Amygdala (tissue), 56 donors: ENCODE data around the gene INSYN2B.
"Not testable (repeated sequence)": the region's sequence is repeated elsewhere in the genome, so short reads cannot be mapped to it uniquely, and the experiment has no call there.

Experiments
- DNase-seq, 56 donors: peaks; one replicate each; lab custom pipeline; 2025; lab: John Stamatoyannopoulos, UW

INSYN2B gene

DNA sequence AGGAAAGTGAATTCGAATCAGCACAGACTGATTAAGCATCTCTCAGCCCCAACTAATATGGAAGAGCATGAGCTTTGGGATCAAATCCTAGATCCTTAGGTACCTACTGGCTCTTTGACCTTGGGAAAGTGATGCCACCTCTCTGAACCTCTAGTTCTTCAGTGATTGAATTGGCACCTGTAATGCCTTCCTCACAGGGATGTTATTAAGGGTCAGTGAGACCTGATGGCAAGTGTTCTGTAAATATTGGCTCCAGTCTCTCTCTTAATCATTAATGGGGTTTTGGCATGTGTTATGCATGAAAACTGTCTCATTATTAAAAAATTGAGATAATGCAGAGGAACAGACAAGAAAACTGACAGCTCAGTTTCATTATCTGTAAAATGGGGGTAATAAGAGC, 115.8 kb downstream of the INSYN2B start:
- no peak for DNase-seq

DNA sequence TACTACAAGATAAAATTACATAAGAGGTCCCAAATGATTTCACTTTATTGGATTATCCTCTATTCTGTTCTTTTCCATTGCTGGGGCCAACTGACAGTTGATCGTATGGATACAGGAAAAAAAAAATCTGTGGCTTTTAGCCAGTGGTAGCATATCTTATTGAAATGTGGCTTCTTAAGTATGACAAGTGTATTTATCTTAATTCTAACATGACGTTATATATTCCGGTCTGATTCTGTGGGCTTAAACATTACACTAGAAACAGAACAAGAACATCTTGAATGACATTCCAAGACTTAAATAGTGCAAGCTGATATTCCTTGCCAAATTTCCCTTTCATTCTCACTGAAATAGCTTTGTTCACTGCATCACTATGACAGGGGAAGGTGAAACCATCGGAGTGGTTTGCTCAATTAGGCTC, 117.9 kb downstream of the INSYN2B start:
- DNase-seq, result no peak

- no peak for DNase-seq
Observed at GRCh38 chr5:169861934-169862333, 118.4 kb downstream of the INSYN2B start.

DNA sequence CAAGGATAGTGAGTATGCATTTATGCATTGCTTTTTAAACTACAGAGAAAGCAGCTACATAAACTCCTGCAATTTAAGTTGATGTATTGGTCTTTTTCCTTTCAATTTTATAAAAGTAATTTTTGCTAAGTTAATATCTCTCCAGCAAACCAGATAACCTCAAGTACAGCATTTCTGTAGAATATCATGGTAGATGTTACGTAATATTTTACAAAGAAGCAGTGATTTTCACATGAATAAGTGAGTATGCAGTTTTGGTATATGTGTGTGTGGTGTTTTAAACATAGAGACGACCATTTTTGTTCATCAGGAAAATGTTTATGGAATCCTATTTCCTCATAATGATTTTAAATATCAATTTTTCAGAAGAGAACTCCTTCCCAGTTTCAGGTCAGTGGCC, 118.9 kb downstream of the INSYN2B start:
- DNase-seq, result no peak

GRCh38 chr5:169860585-169860984, 119.7 kb downstream of the INSYN2B start:
- no peak for DNase-seq

DNA sequence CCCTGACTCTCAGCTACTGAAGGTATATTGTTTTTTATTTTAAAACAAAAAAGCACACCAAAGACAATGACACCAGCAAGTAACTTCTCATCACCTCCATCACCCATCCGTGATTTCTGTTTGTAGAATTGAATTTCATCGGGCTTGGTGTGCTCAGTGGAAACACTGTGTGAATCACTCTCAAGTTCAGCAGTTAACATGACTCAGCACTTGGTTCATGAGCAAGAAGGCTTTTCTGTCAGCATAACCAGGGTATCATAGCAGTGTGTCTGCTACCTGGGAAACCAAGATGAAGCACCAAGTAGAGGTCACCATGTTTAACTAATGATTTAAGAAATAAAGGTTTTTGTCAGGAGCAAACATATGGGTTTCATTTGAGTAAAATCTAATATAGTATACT, 123.7 kb downstream of the INSYN2B start:
- no peak for DNase-seq

- DNase-seq, result no peak
Observed at GRCh38 chr5:169851321-169851850, 128.9 kb downstream of the INSYN2B start.

GRCh38 chr5:169850409-169850808, 129.9 kb downstream of the INSYN2B start:
- DNase-seq, result no peak

- DNase-seq, result no peak
Observed at GRCh38 chr5:169848792-169849191, 131.5 kb downstream of the INSYN2B start.

GRCh38 chr5:169848271-169848670, 132.0 kb downstream of the INSYN2B start:
- DNase-seq, result no peak

DNA sequence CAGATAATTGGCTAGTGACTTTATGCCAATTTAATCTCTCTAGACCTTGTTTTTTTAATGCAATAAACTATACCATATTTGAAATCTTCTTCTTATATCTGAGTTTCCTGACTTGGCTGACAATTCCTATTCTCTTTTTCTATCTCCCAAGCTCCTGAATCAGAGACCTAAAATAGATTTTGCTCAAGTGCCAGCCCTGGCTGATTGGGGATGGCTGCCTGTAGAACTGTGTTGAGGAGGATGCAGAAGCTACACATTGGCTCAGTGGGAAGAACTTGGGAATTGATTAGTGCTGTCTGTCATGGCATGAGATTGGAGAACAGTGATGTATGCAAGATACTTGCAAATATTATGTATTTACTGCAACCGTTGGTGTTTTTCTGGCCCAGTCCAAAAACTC, 132.8 kb downstream of the INSYN2B start:
- no peak for DNase-seq

DNA sequence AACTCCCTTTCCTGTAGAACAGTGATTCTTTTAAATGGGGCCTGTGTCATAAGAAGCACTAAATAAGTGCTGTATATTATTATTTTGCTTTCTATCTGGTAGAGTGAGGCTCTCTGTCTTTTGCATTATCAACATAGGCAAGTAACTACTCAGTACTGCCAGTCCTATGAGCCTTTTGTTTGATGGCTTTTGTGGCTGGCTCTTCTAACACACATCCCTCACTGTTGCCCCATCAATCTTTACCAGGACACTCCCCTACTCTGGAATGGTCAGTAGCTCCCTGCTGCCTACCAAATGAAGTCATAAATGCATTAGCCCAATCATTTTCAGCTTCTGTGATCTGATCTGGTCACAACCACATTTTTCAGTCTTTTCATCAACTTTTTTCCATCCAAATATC, 137.6 kb downstream of the INSYN2B start:
- no peak for DNase-seq

- DNase-seq, result no peak
Observed at GRCh38 chr5:169840405-169840804, 139.9 kb downstream of the INSYN2B start.

DNA sequence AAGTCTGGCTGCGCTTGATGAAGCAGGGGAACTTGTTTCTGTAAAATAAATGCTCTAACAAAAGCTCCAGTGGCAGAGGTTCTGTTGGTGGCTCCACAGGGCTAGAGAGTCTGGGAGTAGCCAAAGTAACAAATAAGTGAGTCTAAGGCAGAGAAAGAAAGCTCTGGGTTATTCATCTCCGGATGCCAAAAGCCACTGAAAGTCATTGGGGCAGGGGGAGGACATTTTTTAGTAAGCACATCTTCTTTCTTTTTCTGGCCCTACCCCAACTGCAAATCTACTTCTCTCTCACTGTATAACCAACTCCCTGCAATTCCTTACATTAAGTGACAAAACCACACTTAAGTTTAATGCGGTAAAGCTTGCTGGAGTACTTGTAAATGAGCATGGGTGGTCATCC, 141.6 kb downstream of the INSYN2B start:
- no peak for DNase-seq

DNA sequence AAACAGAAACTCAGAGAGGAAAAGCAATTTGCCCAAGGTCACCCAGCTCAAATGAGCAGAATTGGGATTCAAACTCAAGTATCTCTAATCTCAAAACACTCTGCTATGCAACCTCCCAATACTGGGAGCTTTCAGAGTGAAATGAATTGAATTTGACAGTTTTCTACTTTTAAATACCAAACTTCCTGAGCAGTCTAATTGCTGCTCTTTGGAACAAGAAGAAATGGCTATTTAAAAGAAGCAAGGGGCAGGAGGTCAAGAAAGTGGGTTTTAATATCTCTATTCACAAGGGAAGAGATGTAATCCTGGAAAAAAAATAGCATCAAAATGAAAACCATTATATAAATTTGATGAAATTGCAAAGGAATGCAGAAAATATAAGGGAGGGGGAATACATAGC, 142.6 kb downstream of the INSYN2B start:
- DNase-seq, result no peak

GRCh38 chr5:169836835-169837536, 143.3 kb downstream of the INSYN2B start:
- no peak for DNase-seq

DNA sequence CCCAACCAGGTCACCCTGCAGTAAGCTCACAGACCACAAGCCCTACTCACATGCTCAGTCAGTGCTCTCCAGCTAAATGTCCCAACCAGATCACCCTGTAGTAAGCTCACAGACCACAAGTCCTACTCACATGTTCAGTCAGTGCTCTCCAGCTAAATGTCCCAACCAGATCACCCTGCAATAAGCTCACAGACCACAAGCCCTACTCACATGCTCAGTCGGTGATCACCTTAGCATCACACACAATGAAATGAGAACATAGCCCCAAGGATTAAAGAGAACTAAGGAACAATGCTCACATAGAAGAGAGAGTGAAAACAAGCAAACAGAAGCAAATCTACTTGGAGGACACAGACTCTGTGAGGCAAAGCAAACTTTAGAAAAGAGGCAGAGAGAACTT, 145.8 kb downstream of the INSYN2B start:
- not testable (repeated sequence) for DNase-seq

DNA sequence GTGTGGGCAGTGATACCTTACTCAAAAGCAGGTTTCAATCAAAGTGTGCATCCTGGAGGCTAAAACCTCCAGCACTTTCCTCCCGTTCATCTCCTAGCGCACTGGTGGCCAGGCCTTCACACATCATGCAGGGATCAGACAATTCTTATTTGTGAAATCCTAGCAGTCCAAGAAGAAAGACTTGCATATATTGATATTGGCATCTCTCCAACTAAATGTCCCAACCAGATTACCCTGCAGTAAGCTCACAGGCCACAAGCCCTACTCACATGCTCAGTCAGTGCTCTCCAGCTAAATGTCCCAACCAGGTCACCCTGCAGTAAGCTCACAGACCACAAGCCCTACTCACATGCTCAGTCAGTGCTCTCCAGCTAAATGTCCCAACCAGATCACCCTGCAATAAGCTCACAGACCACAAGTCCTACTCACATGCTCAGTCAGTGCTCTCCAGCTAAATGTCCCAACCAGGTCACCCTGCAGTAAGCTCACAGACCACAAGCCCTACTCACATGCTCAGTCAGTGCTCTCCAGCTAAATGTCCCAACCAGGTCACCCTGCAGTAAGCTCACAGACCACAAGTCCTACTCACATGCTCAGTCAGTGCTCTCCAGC, 146.5 kb downstream of the INSYN2B start:
- DNase-seq, result not testable (repeated sequence)

DNA sequence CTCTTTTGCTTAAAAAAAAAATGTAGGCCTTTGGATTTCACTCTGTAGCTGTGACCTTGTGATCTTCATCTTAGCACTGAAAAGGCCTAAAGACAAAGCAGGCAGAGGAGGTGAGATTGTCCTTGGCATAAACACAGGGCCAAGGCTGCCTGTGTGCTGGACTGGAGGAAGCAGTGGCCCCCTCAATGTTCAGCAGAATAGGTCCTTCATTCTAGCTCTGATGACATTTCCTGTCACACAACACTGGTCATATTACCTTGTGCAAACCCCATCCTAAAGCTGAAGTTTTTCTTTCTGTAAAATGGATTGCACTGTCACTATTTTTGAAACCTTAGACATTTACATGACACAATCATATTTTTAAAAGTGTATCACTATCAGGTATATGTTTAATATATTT, 147.4 kb downstream of the INSYN2B start:
- no peak for DNase-seq

GRCh38 chr5:169832304-169832703, 148.0 kb downstream of the INSYN2B start:
- DNase-seq, result no peak

DNA sequence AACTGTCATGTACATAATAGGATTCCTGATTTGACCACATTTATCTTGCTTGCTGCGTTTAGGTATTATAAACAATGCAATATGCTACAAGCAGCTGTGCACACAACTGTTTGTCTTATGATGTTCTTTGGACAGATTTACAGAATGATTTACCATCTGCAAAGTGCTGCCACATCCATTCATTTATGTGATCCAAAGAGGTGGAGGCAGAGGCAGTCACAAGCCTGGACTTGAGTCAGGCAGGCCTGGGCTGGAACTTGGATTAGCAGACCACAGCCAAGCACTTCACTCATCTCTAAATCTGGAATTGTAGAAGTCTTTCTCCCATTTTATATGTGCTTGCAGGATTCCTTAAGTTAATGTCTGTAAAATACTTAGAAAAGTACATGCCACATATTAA, 149.0 kb downstream of the INSYN2B start:
- no peak for DNase-seq

- no peak for DNase-seq
Observed at GRCh38 chr5:169828385-169828784, 151.9 kb downstream of the INSYN2B start.
